Naive thymus-derived CD4-positive, alpha-beta T cell (primary cell): ENCODE results near the gene FLAD1. TPM values are rescaled to one million over a fixed set of nuclear protein-coding genes. Genes with fewer than 3 reads are reported as not detected.

Experiments
- ATAC-seq: fragments of 150-1000 bp; cut with Tn5 transposase; 2 replicates; pipeline ENCODE4 v1.10.0; 2021; ENCODE audit warnings: mild to moderate bottlenecking, moderate library complexity
- CTCF ChIA-PET: fragments of 350-600 bp; sonication (Branson Sonifier 250); formaldehyde crosslinking; loops from one replicate; lab custom pipeline; 2021; ENCODE audit warnings: antibody characterized with exemption; lab: Charles Lee
- POLR2A ChIA-PET: fragments of 350-600 bp; sonication (Branson Sonifier 250); formaldehyde crosslinking; loops from one replicate; lab custom pipeline; 2021; ENCODE audit warnings: antibody characterized with exemption, inconsistent platforms; lab: Charles Lee
- DNase-seq, 9 donors: peaks; one replicate each; pipeline versions ENCODE4 v3.0.0 to v3.0.0-alpha.2; 2020 to 2022; ENCODE audit warnings: mixed read lengths in 1 of 9
- H3K27ac ChIP-seq: one replicate; pipeline ENCODE4 v1.7.0; 2013; ENCODE audit warnings: mild to moderate bottlenecking, low read depth, low read length, moderate library complexity
- H3K27me3 ChIP-seq, 2 donors: one replicate each; pipeline ENCODE4 v1.7.0; 2013; ENCODE audit warnings: low read length in 2 of 2, mild to moderate bottlenecking in 2 of 2, moderate library complexity in 2 of 2; ENCODE audit not compliant: control insufficient read depth in 2 of 2, insufficient read depth in 2 of 2
- H3K36me3 ChIP-seq, 3 experiments: 1 replicate in 2 of 3; 2 replicates in 1 of 3; pipeline ENCODE4 v1.7.0; 2013; ENCODE audit warnings: low read length in 3 of 3, mild to moderate bottlenecking in 3 of 3, moderate library complexity in 1 of 3; ENCODE audit not compliant: insufficient read depth in 3 of 3, control insufficient read depth in 2 of 3
- H3K4me1 ChIP-seq, 2 donors: one replicate each; pipeline ENCODE4 v1.7.0; 2013; ENCODE audit warnings: low read length in 2 of 2, mild to moderate bottlenecking in 2 of 2, moderate library complexity in 1 of 2; ENCODE audit not compliant: control insufficient read depth in 2 of 2, insufficient read depth in 2 of 2
- H3K4me3 ChIP-seq: 2 replicates; pipeline ENCODE4 v1.7.0; 2013; ENCODE audit warnings: mild to moderate bottlenecking, low read length
- H3K9me3 ChIP-seq, 3 experiments: 1 replicate in 2 of 3; 2 replicates in 1 of 3; pipeline ENCODE4 v1.7.0; 2013; ENCODE audit warnings: low read length in 3 of 3; ENCODE audit not compliant: control insufficient read depth in 2 of 3
- H3K27ac Mint-ChIP-seq, 9 donors: one replicate each; pipeline ENCODE4 v1.8.0; 2020 to 2022; ENCODE audit warnings: mixed read lengths in 9 of 9, mild to moderate bottlenecking in 8 of 9, moderate library complexity in 5 of 9, inconsistent platforms in 2 of 9
- H3K27me3 Mint-ChIP-seq, 5 donors: one replicate each; pipeline ENCODE4 v1.8.0; 2021 to 2022; ENCODE audit warnings: mixed read lengths in 5 of 5, mild to moderate bottlenecking in 1 of 5
- H3K36me3 Mint-ChIP-seq, 5 donors: one replicate each; pipeline ENCODE4 v1.8.0; 2020 to 2022; ENCODE audit warnings: mixed read lengths in 5 of 5, mild to moderate bottlenecking in 3 of 5, inconsistent platforms in 1 of 5
- H3K4me1 Mint-ChIP-seq, 7 donors: one replicate each; pipeline ENCODE4 v1.8.0; 2020 to 2022; ENCODE audit warnings: mixed read lengths in 7 of 7, mild to moderate bottlenecking in 3 of 7, inconsistent platforms in 1 of 7
- H3K4me3 Mint-ChIP-seq, 10 donors: one replicate each; pipeline ENCODE4 v1.8.0; 2020 to 2022; ENCODE audit warnings: mild to moderate bottlenecking in 10 of 10, mixed read lengths in 10 of 10, moderate library complexity in 6 of 10, inconsistent platforms in 2 of 10
- H3K9me3 Mint-ChIP-seq, 11 donors: one replicate each; pipeline ENCODE4 v1.8.0; 2020 to 2022; ENCODE audit warnings: mixed read lengths in 11 of 11, mild to moderate bottlenecking in 4 of 11, inconsistent platforms in 1 of 11, moderate library complexity in 1 of 11
- intact Hi-C, 2 donors: fragments of 100-400 bp; cut with micrococcal nuclease; formaldehyde crosslinking; loops; one replicate each; pipeline ENCODE4 v1.15.1; 2023
- polyA plus RNA-seq, 2 donors: library from polyadenylated mRNA; unstranded; fragments of 300-500 nt; fragmentation: Illumina TruSeq; gene quantifications; one replicate each; pipeline ENCODE4 v1.2.3, GENCODE V29; 2021
- total RNA-seq, 6 experiments: library from RNA in 5 of 6; stranded (reverse) in 5 of 6; gene quantifications; 1 replicate in 5 of 6; 2 replicates in 1 of 6; pipeline ENCODE4 v1.2.3 and lab custom pipeline; 2021 to 2026

The FLAD1 gene
- total and polyA plus RNA-seq, 7 experiments from 2014 or later: 24.4 to 50.2 (median 45.8) TPM

DNA sequence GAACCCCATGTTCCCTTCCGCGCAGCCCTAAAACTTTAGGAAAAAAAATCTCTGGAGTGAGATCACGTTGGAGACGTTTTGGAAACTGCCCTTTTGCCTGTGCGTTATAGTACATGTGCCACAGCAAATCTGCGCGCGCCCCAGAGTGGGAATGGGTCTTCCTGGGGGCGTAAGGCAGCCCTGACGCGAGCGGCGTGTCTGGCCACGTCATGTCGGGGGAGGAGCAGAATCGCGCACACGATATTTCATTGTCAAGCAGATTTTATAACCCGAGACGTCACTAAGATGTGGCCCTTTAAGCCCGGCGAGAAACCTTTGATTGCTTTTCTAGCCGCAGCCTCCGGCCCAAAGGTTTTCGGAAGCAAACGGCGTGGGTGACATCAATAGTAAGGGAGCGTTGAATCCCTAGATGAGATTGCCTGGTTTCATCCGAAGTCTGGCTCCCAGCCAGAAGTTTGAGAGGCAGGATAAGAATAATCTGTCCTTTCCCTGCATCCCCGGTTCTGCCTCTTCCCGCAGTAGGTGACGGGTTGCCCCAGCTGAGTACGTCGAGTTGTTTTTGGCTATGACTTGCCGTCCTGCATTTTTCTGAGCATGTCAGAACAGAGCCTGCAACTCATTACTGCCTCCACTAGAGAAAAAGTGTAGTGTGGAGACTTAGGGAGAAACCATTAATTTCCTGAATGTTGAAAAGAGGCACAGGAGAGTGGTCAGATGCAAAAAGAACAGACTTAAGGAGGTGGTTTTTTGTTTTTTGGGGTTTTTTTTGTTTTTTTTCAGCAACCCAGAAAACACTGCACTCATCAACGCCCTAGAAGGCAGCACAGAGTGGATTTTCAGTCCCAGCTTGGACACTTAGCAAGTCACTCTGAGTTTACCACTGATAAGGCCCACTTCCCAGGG, 45.8 kb upstream of the FLAD1 start:
- peaks cover 43 to 75% (median 57%) of the 10 kb centered on the region in 7 donors for H3K4me1 Mint-ChIP-seq
- no peaks in the 10 kb centered on the region for H3K27me3 Mint-ChIP-seq
- ChIA-PET POLR2A (interaction anchor here (0.5 to 4.1 kb wide), 18 partner anchors 8 to 332 kb away, joined by 3 to 93 read pairs (median 4); partner anchors contain the start of genes FLAD1, PBXIP1 and PYGO2), CTCF (interaction anchor here (0.8 to 2.0 kb wide), 10 partner anchors 12 to 103 kb away, joined by 3 to 10 read pairs (median 4); partner anchors contain the start of genes FLAD1, PBXIP1 and PYGO2)
- H3K36me3 Mint-ChIP-seq: peaks cover 0 to 8% (median 0%) of the 10 kb centered on the region in 5 donors
- peaks cover 32 to 44% of the 10 kb centered on the region in 2 donors for H3K4me1 ChIP-seq
- no peaks in the 10 kb centered on the region for H3K36me3 ChIP-seq
- peaks cover 0 to 2% (median 0%) of the 10 kb centered on the region in 11 donors for H3K9me3 Mint-ChIP-seq
- H3K27ac ChIP-seq: peak overlapping the region; percentile 97
- no peaks in the 10 kb centered on the region for H3K27me3 ChIP-seq
- peak overlapping the region; percentile 86 to 99 (median 95) for H3K4me3 Mint-ChIP-seq
- DNase-seq: peak in 8 of 9 donors; percentile 84 to 98 (median 96)
- no peaks in the 10 kb centered on the region for H3K9me3 ChIP-seq
- peak; percentile 85 for ATAC-seq
- H3K27ac Mint-ChIP-seq: peak overlapping the region; percentile 96 to 100 (median 99)
- H3K4me3 ChIP-seq: peak overlapping the region; percentile 68
- intact Hi-C loops: loop anchor here (1.0 to 10.0 kb wide), 22 partner anchors 18 to 717 kb away; partner anchors contain the start of genes ADAR (in 2 of the 2), EFNA4 (in 2 of the 2), UBAP2L (in 2 of the 2) and ZBTB7B (in 2 of the 2)

DNA sequence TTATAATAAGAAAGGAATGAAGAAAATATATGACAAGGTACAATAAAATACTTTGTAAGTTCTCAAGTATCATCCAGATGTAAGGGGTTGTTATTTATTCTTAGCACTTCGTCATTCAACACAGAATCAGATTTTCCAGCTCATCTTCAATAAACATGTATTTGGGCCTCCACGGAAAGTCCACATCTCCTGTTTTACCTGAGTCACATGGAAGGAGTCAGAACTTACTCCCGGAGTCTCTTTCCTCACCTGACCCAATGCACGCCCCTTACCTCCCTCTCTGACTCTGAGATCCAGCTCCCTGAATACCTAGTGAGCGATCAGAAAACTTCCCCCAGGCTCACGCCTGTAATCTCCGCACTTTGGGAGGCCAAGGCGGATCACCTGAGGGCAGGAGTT, 45.2 kb upstream of the FLAD1 start:
- peak overlapping the region; percentile 97 for H3K27ac ChIP-seq
- no peaks in the 10 kb centered on the region for H3K36me3 ChIP-seq
- Mint-ChIP-seq H3K27me3 (no peaks in the 10 kb centered on the region), H3K9me3 (peaks cover 0 to 2% (median 0%) of the 10 kb centered on the region in 11 donors), H3K4me1 (peaks cover 49 to 82% (median 64%) of the 10 kb centered on the region in 7 donors), H3K4me3 (peak overlapping the region; percentile 86 to 99 (median 95)), H3K27ac (peak overlapping the region; percentile 96 to 100 (median 99)), H3K36me3 (peaks cover 0 to 8% (median 0%) of the 10 kb centered on the region in 5 donors)
- peak overlapping the region; percentile 68 for H3K4me3 ChIP-seq
- ChIA-PET POLR2A (interaction anchor here (0.6 to 4.1 kb wide), 7 partner anchors 9 to 332 kb away, joined by 3 to 93 read pairs (median 8); partner anchors contain the start of genes PBXIP1 and PYGO2), CTCF (interaction anchor here (0.9 to 2.0 kb wide), 3 partner anchors 11 to 63 kb away, joined by 3 to 9 read pairs (median 3); no protein-coding TSS in a partner anchor)
- no peaks in the 10 kb centered on the region for H3K27me3 ChIP-seq
- intact Hi-C loops: loop anchor here (1.0 to 10.0 kb wide), 22 partner anchors 17 to 717 kb away; partner anchors contain the start of genes ADAR (in 2 of the 2), EFNA4 (in 2 of the 2), UBAP2L (in 2 of the 2) and ZBTB7B (in 2 of the 2)
- no peaks in the 10 kb centered on the region for H3K9me3 ChIP-seq
- no peak for ATAC-seq
- no peak for DNase-seq
- H3K4me1 ChIP-seq: peaks cover 39 to 50% of the 10 kb centered on the region in 2 donors

DNA sequence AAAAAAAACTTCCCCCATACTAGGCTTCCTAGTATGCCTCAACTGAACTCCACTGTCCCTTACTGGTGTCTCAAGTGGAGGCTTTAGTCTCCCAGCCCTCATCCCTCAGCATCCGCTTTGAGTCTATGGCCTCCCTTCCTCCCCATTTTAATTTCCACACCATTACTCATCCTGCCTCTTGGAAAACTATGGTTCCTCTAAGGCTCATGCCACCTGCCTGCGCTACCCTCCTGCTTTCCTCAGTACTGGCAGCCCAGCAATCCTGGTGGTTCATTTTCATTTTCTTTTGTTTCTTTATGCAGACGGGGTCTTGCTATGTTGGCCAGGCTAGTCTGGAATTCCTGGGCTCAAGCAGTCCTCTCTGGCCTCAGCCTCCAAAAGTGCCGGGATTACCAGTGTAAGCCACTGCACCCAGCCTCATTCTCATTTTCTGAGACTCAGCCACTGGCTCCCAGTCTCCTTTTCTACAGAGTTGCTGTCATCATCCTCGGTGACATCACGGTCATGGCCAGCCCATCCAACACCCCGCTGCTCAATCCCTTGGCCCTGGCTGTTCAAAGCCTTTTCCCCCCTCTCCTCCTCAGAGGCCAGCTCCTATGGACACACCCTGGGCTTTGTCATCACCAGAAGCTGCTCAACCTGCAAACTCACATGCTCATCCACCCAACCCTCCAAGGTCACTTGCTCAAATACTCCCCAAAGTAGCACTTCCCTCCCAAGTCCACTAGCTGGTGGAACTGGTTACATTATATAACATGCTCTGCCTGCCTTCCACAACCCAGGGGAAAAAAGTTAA, 44.3 kb upstream of the FLAD1 start:
- Mint-ChIP-seq H3K4me1 (peaks cover 57 to 87% (median 72%) of the 10 kb centered on the region in 7 donors), H3K27me3 (no peaks in the 10 kb centered on the region), H3K36me3 (peaks cover 0 to 6% (median 0%) of the 10 kb centered on the region in 5 donors), H3K27ac (peak overlapping the region; percentile 85 to 100 (median 99)), H3K4me3 (peak overlapping the region; percentile 29 to 95 (median 66)), H3K9me3 (peaks cover 0 to 2% (median 0%) of the 10 kb centered on the region in 11 donors)
- Histone ChIP-seq H3K36me3 (no peaks in the 10 kb centered on the region), H3K4me3 (no peak overlapping the region), H3K9me3 (no peaks in the 10 kb centered on the region), H3K27me3 (no peaks in the 10 kb centered on the region), H3K27ac (peak overlapping the region; percentile 97), H3K4me1 (peaks cover 46 to 58% of the 10 kb centered on the region in 2 donors)
- intact Hi-C loops: loop anchor here (5.0 to 10.0 kb wide), 5 partner anchors 152 to 614 kb away; partner anchors contain the start of genes AQP10 (in 1 of the 2) and ATP8B2 (in 1 of the 2)
- DNase-seq: no peak
- ATAC-seq: no peak
- ChIA-PET CTCF (interaction anchor here (0.9 to 1.7 kb wide), 3 partner anchors 11 to 22 kb away, joined by 3 to 4 read pairs (median 3); partner anchors contain the start of gene PYGO2), POLR2A (interaction anchor here (0.7 to 4.1 kb wide), 7 partner anchors 8 to 155 kb away, joined by 3 to 93 read pairs (median 4); partner anchors contain the start of genes PBXIP1 and PYGO2)

DNA sequence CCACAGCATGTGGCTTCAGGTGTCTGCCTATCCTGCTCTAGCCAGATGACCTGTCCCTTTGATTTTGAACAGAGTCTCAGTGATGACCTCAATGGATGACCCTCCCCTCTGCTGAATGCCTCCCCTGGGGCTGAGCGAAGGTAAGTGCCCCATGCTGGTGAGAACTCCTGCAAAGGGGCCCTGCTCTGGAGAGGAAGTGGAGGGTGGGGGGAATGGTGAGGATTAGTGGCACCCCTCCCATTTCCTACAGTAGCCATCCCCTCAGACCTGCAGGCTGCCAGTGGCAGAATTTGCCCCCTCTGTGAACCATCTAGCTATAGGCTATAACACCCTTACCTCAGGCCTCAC, 43.0 kb upstream of the FLAD1 start:
- H3K9me3 Mint-ChIP-seq: peaks cover 0 to 3% (median 0%) of the 10 kb centered on the region in 11 donors
- H3K27me3 Mint-ChIP-seq: no peaks in the 10 kb centered on the region
- H3K4me1 Mint-ChIP-seq: peaks cover 59 to 82% (median 74%) of the 10 kb centered on the region in 7 donors
- Histone ChIP-seq H3K27me3 (no peaks in the 10 kb centered on the region), H3K36me3 (peaks cover 0 to 13% (median 0%) of the 10 kb centered on the region in 3 experiments), H3K4me1 (peaks cover 46 to 60% of the 10 kb centered on the region in 2 donors), H3K4me3 (no peak overlapping the region), H3K9me3 (no peaks in the 10 kb centered on the region), H3K27ac (peak overlapping the region; percentile 0)
- H3K4me3 Mint-ChIP-seq: peak overlapping the region in 5 of 10 donors; percentile 4 to 39 (median 13)
- peaks cover 0 to 2% (median 0%) of the 10 kb centered on the region in 5 donors for H3K36me3 Mint-ChIP-seq
- DNase-seq (no peak), ATAC-seq (no peak)
- ChIA-PET CTCF (interaction anchor here (1.7 kb wide), 1 partner anchor 21 kb away, joined by 4 read pairs; the partner anchor contains the start of gene PYGO2), POLR2A (interaction anchor here (0.7 to 1.6 kb wide), 8 partner anchors 8 to 156 kb away, joined by 3 to 4 read pairs (median 3); partner anchors contain the start of genes FLAD1 and PYGO2)
- intact Hi-C loops: no loop called here
- H3K27ac Mint-ChIP-seq: peak overlapping the region in 8 of 9 donors; percentile 59 to 92 (median 82)

DNA sequence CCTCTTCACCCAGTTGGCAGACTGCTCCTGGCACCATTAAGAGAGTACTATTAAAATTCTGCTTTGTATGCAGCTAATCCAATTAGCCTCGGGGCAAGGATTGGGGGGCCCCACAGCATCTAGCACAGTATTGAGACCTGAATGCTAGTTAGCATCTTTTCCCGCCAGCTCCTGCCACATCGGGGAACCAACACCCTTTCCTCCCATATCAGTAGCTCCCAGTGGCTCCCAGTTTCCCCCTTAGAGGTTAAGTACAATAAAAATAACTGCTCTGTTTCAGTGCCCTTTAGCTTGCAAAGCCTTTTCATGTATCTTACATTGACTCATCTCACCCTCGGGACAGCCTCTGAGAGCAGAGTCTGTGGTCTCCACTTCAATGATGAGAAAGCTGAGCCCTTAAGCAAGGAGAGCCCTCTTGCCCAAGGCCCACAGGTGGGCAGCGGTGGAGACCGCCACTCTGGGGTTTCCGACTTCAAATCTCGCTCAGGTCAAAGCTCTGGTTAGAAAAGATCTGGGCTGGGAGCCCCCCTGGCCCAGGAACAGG, 42.4 kb upstream of the FLAD1 start:
- Mint-ChIP-seq H3K4me3 (peak overlapping the region in 6 of 10 donors; percentile 4 to 39 (median 15)), H3K36me3 (peaks cover 0 to 2% (median 0%) of the 10 kb centered on the region in 5 donors), H3K9me3 (peaks cover 0 to 3% (median 0%) of the 10 kb centered on the region in 11 donors), H3K4me1 (peaks cover 54 to 76% (median 69%) of the 10 kb centered on the region in 7 donors), H3K27me3 (no peaks in the 10 kb centered on the region), H3K27ac (peak overlapping the region; percentile 72 to 92 (median 83))
- Histone ChIP-seq H3K27ac (peak overlapping the region; percentile 0), H3K4me1 (peaks cover 44 to 55% of the 10 kb centered on the region in 2 donors), H3K9me3 (no peaks in the 10 kb centered on the region), H3K27me3 (no peaks in the 10 kb centered on the region), H3K36me3 (peaks cover 0 to 19% (median 0%) of the 10 kb centered on the region in 3 experiments), H3K4me3 (no peak overlapping the region)
- intact Hi-C loops: no loop called here
- DNase-seq: no peak
- ChIA-PET CTCF (interaction anchor here (1.7 kb wide), 1 partner anchor 20 kb away, joined by 4 read pairs; the partner anchor contains the start of gene PYGO2), POLR2A (interaction anchor here (0.9 to 1.6 kb wide), 5 partner anchors 21 to 67 kb away, joined by 3 to 4 read pairs (median 3); partner anchors contain the start of genes FLAD1 and PYGO2)
- no peak for ATAC-seq
